IMR-90 (cell line): Measurements from ENCODE around the gene GAS6.

Source experiments
- BHLHE40 ChIP-seq: fragments of 150-350 bp; IDR thresholded peaks from 2 replicates; pipeline ENCODE4 v1.6.1; 2016; ENCODE audit warnings: mild to moderate bottlenecking, low read depth, low read length
- FOS ChIP-seq: fragments of 150-350 bp; IDR thresholded peaks from 2 replicates; pipeline ENCODE4 v1.6.1; 2016; ENCODE audit warnings: low read depth, low read length
- MAZ ChIP-seq: IDR thresholded peaks from 2 replicates; pipeline ENCODE4 v1.6.1; 2012; ENCODE audit warnings: low read depth, mild to moderate bottlenecking, low read length, improper control_type of control experiment, moderate library complexity, borderline replicate concordance
- NFE2L2 ChIP-seq: fragments of 150-350 bp; IDR thresholded peaks from 2 replicates; pipeline ENCODE4 v1.6.1; 2016; ENCODE audit warnings: low read depth, mild to moderate bottlenecking, low read length
- POLR2A ChIP-seq: IDR thresholded peaks from 2 replicates; pipeline ENCODE4 v1.6.1; 2012; ENCODE audit warnings: mild to moderate bottlenecking, low read depth, low read length
- RAD21 ChIP-seq: IDR thresholded peaks from 2 replicates; pipeline ENCODE4 v1.6.1; 2012; ENCODE audit warnings: low read length, improper control_type of control experiment
- RCOR1 ChIP-seq: IDR thresholded peaks from 2 replicates; pipeline ENCODE4 v1.6.1; 2012; ENCODE audit warnings: mild to moderate bottlenecking, low read length, improper control_type of control experiment; ENCODE audit not compliant: insufficient replicate concordance
- RFX5 ChIP-seq: IDR thresholded peaks from 2 replicates; pipeline ENCODE4 v1.8.0; 2012; ENCODE audit warnings: low read depth, mild to moderate bottlenecking, low read length, moderate library complexity
- SMC3 ChIP-seq: fragments of 150-350 bp; IDR thresholded peaks from 2 replicates; pipeline ENCODE4 v1.6.1; 2016; ENCODE audit warnings: low read depth, mild to moderate bottlenecking, antibody characterized with exemption, low read length, moderate library complexity
- TF ChIP-seq, protein P1 (sequence below): conservative IDR thresholded peaks from 2 replicates; pipeline ENCODE4 v1.5.1; 2012; ENCODE audit warnings: mild to moderate bottlenecking, low read depth, low read length, improper control_type of control experiment
- TF ChIP-seq, protein P2 (sequence below): fragments of 150-350 bp; IDR thresholded peaks from 2 replicates; pipeline ENCODE4 v1.6.1; 2016; ENCODE audit warnings: low read depth, mild to moderate bottlenecking, low read length, moderate library complexity, borderline replicate concordance

DNA sequence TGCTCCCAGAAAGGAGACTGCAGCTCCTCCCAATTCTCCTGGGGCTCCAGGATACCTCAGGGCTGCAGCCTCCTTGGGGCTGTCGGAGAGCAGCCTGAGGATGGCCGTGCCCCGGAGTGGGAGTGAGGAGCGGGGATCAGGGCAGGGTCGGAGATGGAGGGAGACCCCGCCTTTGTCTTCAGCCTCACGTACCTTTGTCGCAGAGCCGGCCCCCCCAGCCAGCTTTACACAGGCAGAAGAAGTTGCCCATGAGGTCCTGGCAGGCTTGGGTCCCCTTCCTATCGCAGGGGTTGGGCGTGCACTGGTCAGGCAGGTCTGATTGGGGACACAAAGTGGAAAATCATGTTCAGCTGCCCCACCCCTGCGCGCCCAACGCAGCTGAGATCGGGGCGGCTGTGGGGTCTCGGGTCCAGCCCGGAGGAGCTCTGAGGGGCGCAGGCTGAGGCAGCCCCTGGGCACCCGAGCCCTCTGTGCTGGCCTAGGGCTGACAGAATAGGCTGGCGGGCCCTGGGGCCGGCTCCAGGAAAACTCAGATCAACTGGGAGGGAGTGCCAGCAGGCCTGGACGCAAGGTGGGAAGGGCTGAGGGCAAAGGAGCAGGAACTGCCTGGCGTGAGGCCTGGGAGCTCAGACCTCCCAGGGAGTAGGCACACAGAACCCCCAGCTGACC is 24.2 kb downstream of the GAS6 start:
- TF ChIP-seq POLR2A (no peak), MAZ (no peak), RAD21 (no peak), SMC3 (no peak), FOS (no peak), BHLHE40 (no peak), NFE2L2 (no peak), RCOR1 (no peak), RFX5 (no peak)
- TF ChIP-seq, protein P1, sequence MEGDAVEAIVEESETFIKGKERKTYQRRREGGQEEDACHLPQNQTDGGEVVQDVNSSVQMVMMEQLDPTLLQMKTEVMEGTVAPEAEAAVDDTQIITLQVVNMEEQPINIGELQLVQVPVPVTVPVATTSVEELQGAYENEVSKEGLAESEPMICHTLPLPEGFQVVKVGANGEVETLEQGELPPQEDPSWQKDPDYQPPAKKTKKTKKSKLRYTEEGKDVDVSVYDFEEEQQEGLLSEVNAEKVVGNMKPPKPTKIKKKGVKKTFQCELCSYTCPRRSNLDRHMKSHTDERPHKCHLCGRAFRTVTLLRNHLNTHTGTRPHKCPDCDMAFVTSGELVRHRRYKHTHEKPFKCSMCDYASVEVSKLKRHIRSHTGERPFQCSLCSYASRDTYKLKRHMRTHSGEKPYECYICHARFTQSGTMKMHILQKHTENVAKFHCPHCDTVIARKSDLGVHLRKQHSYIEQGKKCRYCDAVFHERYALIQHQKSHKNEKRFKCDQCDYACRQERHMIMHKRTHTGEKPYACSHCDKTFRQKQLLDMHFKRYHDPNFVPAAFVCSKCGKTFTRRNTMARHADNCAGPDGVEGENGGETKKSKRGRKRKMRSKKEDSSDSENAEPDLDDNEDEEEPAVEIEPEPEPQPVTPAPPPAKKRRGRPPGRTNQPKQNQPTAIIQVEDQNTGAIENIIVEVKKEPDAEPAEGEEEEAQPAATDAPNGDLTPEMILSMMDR: no peak
- TF ChIP-seq, protein P2, sequence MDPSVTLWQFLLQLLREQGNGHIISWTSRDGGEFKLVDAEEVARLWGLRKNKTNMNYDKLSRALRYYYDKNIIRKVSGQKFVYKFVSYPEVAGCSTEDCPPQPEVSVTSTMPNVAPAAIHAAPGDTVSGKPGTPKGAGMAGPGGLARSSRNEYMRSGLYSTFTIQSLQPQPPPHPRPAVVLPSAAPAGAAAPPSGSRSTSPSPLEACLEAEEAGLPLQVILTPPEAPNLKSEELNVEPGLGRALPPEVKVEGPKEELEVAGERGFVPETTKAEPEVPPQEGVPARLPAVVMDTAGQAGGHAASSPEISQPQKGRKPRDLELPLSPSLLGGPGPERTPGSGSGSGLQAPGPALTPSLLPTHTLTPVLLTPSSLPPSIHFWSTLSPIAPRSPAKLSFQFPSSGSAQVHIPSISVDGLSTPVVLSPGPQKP: no peak
